ENCODE measurements around the gene SLTM.

Gene SLTM

DNA sequence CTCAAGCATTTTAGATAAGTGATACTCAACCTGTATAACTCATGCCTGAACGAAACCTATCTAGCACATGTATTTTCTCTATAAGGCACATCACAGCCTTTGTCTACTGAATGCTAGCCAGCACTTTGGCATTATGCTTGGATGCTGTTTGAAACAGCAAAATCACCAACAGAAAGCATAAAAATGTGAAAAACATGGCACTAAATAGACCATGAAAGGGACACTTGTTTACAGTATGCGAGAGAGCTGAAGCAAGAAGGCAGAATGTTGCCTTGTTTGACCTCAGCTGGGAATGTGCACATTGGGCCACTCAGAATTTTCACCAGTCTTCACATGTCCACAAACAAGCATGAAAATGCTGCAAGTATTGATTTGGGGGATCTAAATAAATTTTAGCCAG lies 102.9 kb downstream of the SLTM start:
- no peak overlapping the region for H3K27ac ChIP-seq
- TF ChIP-seq ZFX (IDR thresholded peaks at IDR 0.05; ENCODE audit: borderline replicate concordance) (no peak), CTCF (IDR thresholded peaks at IDR 0.05) (no peak)

Data from 22Rv1 (cell line).